ENCODE data around the gene RMRP.
"Not testable (repeated sequence)": the region's sequence is repeated elsewhere in the genome, so short reads cannot be mapped to it uniquely, and the experiment has no call there.

RMRP gene

DNA sequence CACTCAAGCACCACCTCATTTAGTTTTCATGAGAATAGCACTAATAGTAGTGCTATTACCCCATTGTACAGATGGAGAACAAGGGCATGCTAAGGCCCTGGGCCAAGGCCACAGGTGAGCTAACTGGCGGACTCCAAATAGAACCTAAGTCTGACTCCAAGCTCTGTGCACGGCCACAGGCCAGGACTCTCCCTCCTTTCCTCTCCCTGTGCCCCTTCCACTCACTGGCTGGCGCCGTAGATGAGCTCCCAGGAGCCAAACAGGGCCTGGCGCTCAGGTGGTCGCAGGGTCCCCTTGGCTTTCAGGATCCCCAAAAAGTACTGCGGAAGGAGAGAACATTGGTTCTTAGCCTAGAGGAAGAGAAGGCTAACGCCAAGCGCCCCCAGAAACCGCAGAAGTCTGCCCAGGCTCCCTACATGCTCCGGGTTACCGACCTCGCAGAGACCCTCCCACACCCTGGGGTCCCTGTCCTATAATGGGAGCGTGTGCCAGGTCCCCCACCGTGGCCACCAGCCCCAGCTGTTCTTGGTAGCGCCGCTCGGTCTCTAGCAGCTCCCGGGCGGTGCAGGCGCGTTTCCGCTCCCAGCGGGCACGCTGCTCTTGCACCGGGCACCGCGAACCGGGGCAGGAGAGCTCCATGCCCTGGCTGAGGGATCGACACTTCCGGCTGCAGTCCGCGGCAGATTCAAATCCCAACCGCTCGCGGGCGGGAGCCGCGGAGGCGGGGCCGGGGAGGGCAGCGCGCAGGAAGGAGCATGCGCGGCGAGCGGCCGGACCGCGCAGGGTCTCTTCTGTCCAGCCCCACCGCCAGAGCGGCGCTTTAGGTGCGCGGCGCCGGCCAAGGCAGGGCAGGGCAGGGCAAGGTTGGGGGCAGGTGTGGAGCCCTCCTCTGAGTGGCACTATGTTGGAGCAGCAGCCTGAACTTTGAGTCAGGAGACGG lies 7.0 kb upstream of the RMRP start, which contains the start of gene ARHGEF39:
TSS of gene ARHGEF39 (minus strand) at position 665 of the 940 bp plus-strand sequence. CDS start at position 639, 26 bp downstream.
- DNase-seq (ENCODE audit: low read depth) = peak; percentile 68

GRCh38 chr9:35662437-35662836 lies 4.6 kb upstream of the RMRP start:
- DNase-seq (ENCODE audit: low read depth) = no peak

DNA sequence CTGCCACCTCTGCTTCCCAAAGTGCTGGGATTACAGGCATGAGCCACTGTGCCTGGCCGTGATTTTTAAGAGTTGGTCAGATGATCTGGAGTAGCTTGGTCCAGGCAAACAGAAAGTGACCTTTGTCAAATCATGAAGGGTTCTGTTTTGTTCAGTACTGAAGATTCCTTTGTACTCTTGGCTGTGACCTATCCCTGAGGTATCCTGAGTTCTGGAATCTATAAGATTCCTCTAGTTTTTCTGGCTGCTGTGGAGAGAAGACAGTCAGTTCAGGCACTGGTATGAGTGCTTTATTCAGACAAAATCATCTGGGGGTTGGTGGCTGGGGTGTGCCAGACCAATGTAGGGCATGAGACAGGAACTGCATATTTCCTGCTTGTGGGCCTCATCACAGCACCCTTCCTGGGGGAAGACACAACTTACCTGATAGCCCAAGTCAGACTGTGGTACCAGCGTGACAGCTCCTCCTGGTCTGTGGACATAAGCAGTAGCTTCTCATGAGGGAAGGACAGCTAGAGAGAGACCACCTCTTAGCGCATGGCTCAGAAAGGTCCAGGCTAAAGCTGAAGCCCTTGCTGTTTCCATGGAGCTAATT lies 4.0 kb upstream of the RMRP start:
- no peak for DNase-seq (ENCODE audit: low read depth)

DNA sequence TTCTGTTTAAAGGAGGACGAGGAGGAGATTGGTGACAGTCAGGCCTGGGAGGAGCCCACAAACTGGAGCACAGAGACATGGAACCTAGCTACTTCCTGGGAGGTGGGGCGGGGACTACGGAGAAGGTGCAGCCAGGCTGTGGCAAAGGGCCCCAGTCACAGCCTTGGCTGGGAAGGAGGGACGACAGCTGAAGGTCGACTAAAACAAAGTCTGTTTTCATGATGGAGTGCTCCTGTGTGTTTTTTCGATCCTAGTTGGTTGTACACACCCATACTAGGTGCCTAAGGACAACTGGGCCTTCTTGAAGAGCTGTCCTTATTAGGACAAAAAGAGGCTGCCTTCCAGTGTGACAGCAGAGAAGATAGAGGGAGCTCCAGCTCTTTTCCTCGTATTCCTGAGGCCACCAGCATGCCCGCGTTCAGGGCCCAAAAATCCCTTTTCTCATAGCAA lies 3.2 kb upstream of the RMRP start:
- peak; percentile 39 for DNase-seq (ENCODE audit: low read depth)

- no peak for DNase-seq (ENCODE audit: low read depth)
Measured at GRCh38 chr9:35659340-35659739, 1.5 kb upstream of the RMRP start.

- peak; percentile 41 for DNase-seq (ENCODE audit: low read depth)
Measured at GRCh38 chr9:35658968-35659220, 1.1 kb upstream of the RMRP start.

GRCh38 chr9:35658137-35658967 lies 533 bp upstream of the RMRP start, which contains the start of gene CCDC107:
CCDC107 (plus strand) TSS chr9:35658292; CDS start chr9:35658380, 88 bp downstream.
- peak; percentile 59 for DNase-seq (ENCODE audit: low read depth)

GRCh38 chr9:35656831-35657545 lies 831 bp downstream of the RMRP start:
- DNase-seq (ENCODE audit: low read depth) = peak; percentile 76

DNA sequence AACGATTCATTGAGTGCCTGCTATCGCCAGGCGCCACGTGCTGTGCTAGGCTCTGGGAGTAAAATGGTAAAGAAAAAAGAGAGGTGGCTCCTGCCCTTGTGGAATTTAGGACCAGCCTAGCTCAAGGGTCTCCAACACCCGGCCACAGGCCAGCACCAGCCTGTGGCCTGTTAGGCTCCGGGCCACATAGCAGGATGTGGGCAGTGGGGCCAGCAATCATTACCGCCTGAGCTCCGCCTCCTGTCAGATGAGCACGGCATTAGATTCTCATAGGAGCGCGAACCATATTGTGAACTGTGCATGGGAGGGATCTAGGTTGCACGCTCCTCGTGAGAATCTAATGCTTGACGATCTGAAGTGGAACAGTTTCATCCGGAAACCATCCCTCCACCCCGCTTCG lies 1.5 kb downstream of the RMRP start:
- no peak for DNase-seq (ENCODE audit: low read depth)

GRCh38 chr9:35653611-35654010 lies 4.2 kb downstream of the RMRP start:
- DNase-seq (ENCODE audit: low read depth) = no peak

- DNase-seq (ENCODE audit: low read depth) = no peak
Measured at GRCh38 chr9:35652829-35653209, 5.0 kb downstream of the RMRP start.

- peak; percentile 84 for DNase-seq (ENCODE audit: low read depth)
Measured at GRCh38 chr9:35651956-35652828, 5.6 kb downstream of the RMRP start.

DNA sequence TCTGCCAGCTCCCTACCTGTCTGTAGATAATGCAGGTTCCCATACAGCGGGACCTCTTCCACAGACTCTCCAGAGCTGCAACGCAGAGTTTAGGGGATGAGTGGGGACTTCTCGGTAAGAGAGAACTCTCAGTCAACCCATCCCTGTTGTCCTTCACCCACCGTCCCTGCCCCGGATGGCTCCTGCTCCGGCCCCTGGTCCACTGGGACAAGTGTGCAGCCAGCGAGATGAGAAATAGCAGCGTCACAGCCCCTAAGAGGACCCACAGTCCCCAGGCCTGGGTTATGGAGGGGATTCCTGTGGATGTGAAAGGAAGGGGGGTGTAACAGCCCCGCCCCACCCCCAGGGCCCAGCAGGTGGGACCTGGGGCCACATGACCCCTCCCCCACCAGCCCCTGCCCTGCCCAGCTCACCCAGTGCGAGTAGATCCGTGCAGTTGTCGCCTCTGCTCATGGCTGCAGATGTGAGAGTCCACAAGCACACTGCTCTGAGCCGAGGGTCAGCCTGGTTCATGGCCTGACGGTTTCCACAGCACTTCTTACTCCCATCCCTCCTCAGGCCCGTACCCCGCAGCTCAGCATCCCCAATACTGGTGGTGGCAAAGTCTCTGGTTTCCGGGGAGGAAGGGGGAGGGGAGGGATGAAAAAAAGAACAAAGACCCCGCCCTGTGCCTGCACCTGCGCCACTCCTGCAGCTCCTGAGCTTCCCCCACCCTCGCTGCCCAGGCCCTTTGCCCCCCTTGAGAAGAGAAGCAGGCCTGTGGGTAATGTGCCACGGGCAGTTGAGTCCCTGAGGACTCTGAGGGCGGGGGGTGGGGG lies 7.3 kb downstream of the RMRP start, which contains the start of gene SIT1:
TSS of gene SIT1 (minus strand) at position 591 of the 818 bp plus-strand sequence. CDS start at position 513, 78 bp downstream.
- no peak for DNase-seq (ENCODE audit: low read depth)

DNA sequence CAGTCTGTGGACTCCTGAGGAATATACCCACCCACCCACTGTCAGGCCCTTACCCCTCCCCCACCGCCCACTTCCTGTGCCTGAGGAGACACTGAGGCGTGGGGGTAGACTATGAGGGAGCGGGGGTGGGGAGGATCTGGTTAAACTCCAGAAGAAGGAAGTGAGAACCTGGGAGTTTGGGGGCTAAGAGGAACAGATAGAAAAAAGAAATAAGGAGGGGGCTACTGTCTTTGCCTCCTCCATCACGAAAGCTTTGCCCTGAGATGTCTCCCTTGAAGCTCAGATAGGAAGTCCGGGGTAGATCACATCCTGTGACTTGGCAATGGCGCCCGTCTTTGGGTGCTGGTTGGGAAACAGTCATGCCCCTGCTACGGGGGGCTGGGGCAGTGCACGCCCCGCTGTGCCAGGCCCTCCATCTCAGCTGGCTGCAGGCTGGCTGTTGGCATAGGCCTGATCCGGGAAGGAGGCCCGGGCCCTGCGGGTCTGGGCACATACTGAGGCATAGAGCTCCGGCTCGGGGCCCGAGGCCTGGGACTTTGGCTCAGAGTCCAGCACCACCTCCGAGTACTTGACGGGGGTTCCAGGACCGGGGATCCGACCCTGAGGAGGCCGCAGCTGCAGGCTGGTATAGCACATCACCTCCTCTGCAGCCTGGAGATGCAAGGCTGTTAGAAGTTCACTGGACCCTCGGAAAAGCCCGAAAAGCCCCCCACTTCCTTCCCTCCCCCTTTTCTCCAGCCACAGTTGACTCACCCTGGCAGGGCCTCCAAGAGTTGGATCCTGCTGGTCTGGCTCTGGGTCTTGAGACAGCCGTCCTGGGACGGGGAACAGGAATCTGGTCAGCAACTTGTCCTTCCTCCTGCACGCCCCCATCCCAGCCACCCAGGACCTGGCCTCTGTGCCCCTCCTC lies 8.1 kb downstream of the RMRP start:
- DNase-seq (ENCODE audit: low read depth) = no peak

DNA sequence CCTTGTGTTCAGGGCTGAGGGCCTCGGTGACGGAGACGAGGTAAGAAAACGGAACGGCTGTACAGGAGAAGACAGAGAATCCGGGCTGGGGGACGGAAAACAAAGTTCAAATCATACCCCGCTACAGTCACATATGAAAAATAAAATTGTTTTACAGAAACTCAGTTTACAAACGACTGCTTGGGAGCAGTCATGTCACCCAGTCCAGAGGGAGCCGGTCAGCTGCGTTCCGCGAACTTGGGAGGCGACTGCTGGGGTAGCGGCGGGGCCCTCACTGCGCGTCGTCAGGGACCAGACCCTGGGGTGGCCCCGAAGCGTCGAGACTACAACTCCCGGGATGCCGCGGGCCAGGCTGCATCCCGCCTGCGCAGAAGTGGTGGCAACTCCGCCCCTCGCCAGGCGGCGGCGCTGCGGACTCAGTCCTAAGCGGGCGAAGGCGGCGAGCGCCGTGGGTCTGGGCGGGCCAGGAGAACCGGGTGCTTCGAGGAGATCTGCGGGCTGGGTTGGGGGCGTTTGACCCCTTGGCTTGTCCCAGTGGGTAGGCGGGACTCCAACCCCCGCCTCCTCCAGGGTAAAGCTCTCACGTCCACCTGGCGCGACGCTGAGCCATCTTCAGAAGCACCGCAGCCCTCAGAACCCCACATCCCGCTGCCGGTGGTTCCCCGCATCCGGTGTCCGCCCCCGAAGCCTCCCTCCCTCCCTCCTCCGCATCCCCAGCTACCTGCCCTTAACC lies 11.1 kb downstream of the RMRP start:
- DNase-seq (ENCODE audit: low read depth) = peak; percentile 73

DNA sequence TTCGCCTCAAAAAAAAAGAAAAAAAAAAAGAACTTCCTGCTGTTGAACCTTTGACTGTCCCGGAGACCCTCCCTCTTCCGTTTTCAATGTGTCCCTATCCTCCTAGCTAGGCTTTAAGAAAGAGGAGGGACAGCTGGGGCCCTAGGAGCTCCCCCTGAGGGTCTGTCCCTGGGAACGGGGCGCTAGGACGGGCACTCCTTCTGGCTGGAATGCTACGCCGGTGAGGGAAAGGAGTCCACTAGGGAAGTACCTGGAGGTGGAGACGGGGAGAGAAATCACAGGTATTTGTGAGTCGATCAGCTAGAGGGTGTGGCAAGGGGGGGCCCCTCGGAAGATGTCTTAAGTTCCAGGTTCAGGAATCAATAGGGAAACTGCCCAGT lies 11.7 kb downstream of the RMRP start:
- DNase-seq (ENCODE audit: low read depth) = no peak

- DNase-seq (ENCODE audit: low read depth) = not testable (repeated sequence)
Measured at GRCh38 chr9:35645736-35646135, 12.1 kb downstream of the RMRP start.

GRCh38 chr9:35643046-35643445 lies 14.8 kb downstream of the RMRP start:
- no peak for DNase-seq (ENCODE audit: low read depth)
